Measurements from ENCODE around the gene IP6K2.

- TF ChIP-seq, protein P1, sequence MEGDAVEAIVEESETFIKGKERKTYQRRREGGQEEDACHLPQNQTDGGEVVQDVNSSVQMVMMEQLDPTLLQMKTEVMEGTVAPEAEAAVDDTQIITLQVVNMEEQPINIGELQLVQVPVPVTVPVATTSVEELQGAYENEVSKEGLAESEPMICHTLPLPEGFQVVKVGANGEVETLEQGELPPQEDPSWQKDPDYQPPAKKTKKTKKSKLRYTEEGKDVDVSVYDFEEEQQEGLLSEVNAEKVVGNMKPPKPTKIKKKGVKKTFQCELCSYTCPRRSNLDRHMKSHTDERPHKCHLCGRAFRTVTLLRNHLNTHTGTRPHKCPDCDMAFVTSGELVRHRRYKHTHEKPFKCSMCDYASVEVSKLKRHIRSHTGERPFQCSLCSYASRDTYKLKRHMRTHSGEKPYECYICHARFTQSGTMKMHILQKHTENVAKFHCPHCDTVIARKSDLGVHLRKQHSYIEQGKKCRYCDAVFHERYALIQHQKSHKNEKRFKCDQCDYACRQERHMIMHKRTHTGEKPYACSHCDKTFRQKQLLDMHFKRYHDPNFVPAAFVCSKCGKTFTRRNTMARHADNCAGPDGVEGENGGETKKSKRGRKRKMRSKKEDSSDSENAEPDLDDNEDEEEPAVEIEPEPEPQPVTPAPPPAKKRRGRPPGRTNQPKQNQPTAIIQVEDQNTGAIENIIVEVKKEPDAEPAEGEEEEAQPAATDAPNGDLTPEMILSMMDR (IDR thresholded peaks at IDR 0.05) = no peak
- TF ChIP-seq POLR2A (IDR thresholded peaks at IDR 0.05) = no peak
Measured at GRCh38 chr3:48747015-48747615, 30.1 kb upstream of the IP6K2 start.

All from testis (tissue), 2 donors.